ENCODE data around the gene SLC46A1.

DNA sequence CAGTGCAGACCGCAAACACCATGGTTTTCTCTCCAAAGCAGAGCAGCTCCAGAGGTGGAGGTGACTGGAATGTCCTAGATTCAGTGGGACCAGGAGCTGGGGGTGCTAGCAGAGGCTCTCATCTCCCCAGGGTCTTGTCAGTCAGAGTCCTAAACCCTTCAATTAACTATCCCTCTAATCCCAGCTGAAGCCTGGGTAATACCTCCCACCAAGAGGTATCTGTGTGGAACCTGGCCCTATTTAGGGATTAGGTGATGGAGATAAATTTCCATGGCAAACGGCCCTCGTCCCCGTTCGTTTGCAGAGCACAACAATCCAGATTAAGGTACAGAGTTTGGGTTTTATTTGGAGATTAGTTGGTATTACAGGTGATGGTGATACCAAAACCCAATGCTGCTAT, 42.8 kb downstream of the SLC46A1 start:
- TF ChIP-seq, protein P1, sequence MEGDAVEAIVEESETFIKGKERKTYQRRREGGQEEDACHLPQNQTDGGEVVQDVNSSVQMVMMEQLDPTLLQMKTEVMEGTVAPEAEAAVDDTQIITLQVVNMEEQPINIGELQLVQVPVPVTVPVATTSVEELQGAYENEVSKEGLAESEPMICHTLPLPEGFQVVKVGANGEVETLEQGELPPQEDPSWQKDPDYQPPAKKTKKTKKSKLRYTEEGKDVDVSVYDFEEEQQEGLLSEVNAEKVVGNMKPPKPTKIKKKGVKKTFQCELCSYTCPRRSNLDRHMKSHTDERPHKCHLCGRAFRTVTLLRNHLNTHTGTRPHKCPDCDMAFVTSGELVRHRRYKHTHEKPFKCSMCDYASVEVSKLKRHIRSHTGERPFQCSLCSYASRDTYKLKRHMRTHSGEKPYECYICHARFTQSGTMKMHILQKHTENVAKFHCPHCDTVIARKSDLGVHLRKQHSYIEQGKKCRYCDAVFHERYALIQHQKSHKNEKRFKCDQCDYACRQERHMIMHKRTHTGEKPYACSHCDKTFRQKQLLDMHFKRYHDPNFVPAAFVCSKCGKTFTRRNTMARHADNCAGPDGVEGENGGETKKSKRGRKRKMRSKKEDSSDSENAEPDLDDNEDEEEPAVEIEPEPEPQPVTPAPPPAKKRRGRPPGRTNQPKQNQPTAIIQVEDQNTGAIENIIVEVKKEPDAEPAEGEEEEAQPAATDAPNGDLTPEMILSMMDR (IDR thresholded peaks at IDR 0.05): no peak
- TF ChIP-seq EZH2 (IDR thresholded peaks at IDR 0.05; ENCODE audit: borderline replicate concordance, insufficient read depth, low read depth, low read length, poor library complexity, severe bottlenecking): no peak
